ENCODE measurements around the gene SPC24.

SPC24 gene

DNA sequence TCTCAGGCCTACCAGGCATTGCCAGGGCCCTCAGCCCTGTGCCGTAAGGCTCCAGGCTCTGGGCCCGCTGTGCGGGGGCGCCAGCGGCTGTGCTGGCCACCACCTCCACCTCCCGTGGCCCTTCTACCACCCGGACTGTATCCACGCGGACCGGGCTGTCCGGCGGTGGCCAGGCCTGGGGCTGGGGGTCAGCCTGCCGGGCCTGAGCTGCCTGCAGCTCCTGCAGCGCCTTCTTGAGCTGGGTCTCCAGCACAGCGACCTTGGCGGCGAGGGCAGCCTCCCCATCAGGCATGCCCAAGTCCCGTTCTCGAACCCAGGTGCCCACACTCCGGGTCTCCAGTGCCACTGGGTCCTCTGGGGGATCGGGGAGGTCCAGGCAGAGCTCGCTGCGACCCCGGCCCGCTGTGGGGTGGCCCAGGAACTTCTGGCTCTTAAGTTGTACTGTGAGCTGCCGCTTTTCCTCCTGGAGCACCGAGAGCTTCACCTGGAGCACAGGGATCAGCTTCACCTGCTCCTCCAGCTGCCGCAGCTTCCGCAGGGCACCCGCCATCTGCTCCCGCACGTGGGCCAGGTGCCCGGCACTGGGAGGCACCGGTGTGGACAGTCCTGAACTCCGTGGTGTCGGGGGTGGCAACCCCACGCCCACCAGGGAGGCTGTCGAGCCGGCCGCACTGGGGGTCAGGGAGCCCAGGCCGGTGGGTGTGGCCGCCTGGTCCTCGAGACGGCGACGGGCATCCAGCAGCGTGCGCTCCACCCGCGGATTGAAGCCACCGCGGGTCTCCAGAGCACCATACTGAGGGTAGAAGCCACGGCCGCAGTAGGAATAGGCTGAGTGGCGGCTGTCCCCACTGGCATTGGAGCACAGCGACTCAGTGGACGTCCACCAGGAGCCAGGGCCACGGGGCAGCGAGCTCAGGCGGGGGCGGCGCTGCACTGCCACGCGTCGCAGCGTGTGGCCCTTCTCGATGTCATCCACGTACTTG lies 37.7 kb upstream of the SPC24 start:
- CTCF ChIA-PET, result interaction anchor here (0.7 kb wide), 1 partner anchor 103 kb away, joined by 3 read pairs; no protein-coding TSS in a partner anchor
- no peak for DNase-seq (ENCODE audit: extremely low spot score)
- TF ChIP-seq ZNF384 (IDR thresholded peaks at IDR 0.05) (no peak), FOXK2 (IDR thresholded peaks at IDR 0.05) (no peak), SUZ12 (IDR thresholded peaks at IDR 0.05) (no peak), HDGF (IDR thresholded peaks at IDR 0.05; ENCODE audit: borderline replicate concordance) (no peak), SP1 (IDR thresholded peaks at IDR 0.05) (no peak), FOXM1 (IDR thresholded peaks at IDR 0.05; ENCODE audit: borderline replicate concordance) (no peak), BHLHE40 (IDR thresholded peaks at IDR 0.05; ENCODE audit: borderline replicate concordance) (no peak), ELF4 (IDR thresholded peaks at IDR 0.05) (no peak), CTBP1 (IDR thresholded peaks at IDR 0.05; ENCODE audit: borderline replicate concordance) (no peak)
- POLR2A ChIA-PET, result interaction anchor here (1.1 kb wide), 1 partner anchor 15 kb away, joined by 3 read pairs; no protein-coding TSS in a partner anchor

DNA sequence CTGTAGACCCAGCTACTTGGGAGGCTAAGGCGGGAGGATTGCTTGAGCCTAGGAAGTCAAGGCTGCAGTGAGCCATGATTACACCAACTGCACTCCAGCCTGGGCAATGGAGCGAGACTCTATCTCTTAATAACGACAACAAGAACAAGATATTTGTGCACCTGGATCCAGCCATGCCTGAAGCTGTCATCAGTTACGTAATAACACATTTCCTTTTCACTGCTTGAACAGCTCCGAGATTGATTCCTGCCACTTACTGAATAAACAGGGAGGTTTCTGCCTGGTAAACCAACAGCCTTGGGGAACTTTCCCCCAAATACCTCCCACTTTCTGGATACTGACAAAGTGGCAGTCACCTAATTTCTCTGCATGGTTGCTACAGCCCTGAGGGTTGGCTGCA lies 36.4 kb upstream of the SPC24 start:
- ChIA-PET CTCF (no interaction called here), POLR2A (no interaction called here)
- DNase-seq (ENCODE audit: extremely low spot score), result no peak
- no peak for TF ChIP-seq CTBP1 (IDR thresholded peaks at IDR 0.05; ENCODE audit: borderline replicate concordance)
- TF ChIP-seq, protein P1, sequence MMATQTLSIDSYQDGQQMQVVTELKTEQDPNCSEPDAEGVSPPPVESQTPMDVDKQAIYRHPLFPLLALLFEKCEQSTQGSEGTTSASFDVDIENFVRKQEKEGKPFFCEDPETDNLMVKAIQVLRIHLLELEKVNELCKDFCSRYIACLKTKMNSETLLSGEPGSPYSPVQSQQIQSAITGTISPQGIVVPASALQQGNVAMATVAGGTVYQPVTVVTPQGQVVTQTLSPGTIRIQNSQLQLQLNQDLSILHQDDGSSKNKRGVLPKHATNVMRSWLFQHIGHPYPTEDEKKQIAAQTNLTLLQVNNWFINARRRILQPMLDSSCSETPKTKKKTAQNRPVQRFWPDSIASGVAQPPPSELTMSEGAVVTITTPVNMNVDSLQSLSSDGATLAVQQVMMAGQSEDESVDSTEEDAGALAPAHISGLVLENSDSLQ (IDR thresholded peaks at IDR 0.05), result no peak
- TF ChIP-seq SUZ12 (IDR thresholded peaks at IDR 0.05), result no peak
- no peak for TF ChIP-seq FOXA1 (IDR thresholded peaks at IDR 0.05)
- TF ChIP-seq SP1 (IDR thresholded peaks at IDR 0.05), result no peak
- TF ChIP-seq ZNF384 (IDR thresholded peaks at IDR 0.05), result no peak
- no peak for TF ChIP-seq L3MBTL2 (conservative IDR thresholded peaks at IDR 0.05)
- TF ChIP-seq TARDBP (IDR thresholded peaks at IDR 0.05), result no peak
- TF ChIP-seq HDGF (IDR thresholded peaks at IDR 0.05; ENCODE audit: borderline replicate concordance), result no peak

DNA sequence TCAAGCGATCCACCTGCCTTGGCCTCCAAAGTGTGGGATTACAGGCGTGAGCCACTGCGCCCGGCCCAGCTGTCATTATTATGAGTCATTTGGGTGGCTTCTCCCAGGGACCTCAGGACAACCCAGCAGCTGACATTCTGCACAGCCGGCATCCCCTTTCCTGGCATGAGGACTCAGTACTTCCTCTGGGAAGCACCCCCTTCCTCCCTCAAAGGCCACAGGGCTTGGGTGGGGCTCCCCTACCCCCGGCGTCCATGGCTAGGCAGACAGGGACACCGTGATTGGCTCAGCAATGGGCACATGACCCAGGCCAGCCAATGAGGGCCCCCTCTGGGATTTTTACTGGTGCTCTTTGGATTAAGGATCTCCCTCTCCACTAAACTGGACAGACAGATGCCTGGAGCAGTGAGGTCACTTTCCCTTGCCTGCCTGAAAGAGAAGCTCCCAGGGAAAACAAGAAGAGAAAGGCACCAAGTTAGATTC lies 35.7 kb upstream of the SPC24 start:
- DNase-seq (ENCODE audit: extremely low spot score), result peak; percentile 56
- CTCF ChIA-PET, result no interaction called here
- TF ChIP-seq, protein P1 (IDR thresholded peaks at IDR 0.05), result no peak
- TF ChIP-seq ZNF384 (IDR thresholded peaks at IDR 0.05) (no peak), NFRKB (IDR thresholded peaks at IDR 0.05) (no peak), FOXK2 (IDR thresholded peaks at IDR 0.05) (no peak), ARNT (IDR thresholded peaks at IDR 0.05) (no peak), SP1 (IDR thresholded peaks at IDR 0.05) (no peak), SUZ12 (IDR thresholded peaks at IDR 0.05) (no peak), BHLHE40 (IDR thresholded peaks at IDR 0.05; ENCODE audit: borderline replicate concordance) (no peak), CTBP1 (IDR thresholded peaks at IDR 0.05; ENCODE audit: borderline replicate concordance) (no peak), FOXM1 (IDR thresholded peaks at IDR 0.05; ENCODE audit: borderline replicate concordance) (no peak), FOXA1 (IDR thresholded peaks at IDR 0.05) (no peak), L3MBTL2 (conservative IDR thresholded peaks at IDR 0.05) (no peak), ELF4 (IDR thresholded peaks at IDR 0.05) (no peak), LEF1 (IDR thresholded peaks at IDR 0.05; ENCODE audit: borderline replicate concordance) (no peak), HDGF (IDR thresholded peaks at IDR 0.05; ENCODE audit: borderline replicate concordance) (no peak)
- POLR2A ChIA-PET, result no interaction called here

DNA sequence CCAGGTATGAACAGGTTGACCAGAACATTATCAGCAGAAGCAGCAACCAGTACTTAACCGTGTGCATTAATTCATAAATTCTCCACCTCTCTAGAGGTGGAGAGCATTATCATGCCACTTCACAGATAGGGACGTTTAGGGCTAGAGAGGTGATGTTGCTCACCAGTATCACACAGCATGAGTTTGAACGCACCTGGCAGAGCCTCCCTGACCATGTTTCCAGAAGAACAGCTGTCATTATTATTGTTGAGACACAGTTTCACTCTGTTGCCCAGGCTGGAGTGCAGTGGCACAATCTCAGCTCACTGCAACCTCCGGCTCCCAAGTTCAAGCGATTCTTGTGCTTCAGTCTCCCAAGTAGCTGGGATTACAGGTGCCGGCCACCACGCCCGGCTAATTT lies 34.9 kb upstream of the SPC24 start:
- no peak for DNase-seq (ENCODE audit: extremely low spot score)
- TF ChIP-seq L3MBTL2 (conservative IDR thresholded peaks at IDR 0.05), result no peak
- no peak for TF ChIP-seq FOXM1 (IDR thresholded peaks at IDR 0.05; ENCODE audit: borderline replicate concordance)
- TF ChIP-seq, protein P1 (IDR thresholded peaks at IDR 0.05), result no peak
- no peak for TF ChIP-seq NFRKB (IDR thresholded peaks at IDR 0.05)
- no peak for TF ChIP-seq FOXA1 (IDR thresholded peaks at IDR 0.05)
- no peak for TF ChIP-seq CTBP1 (IDR thresholded peaks at IDR 0.05; ENCODE audit: borderline replicate concordance)
- no peak for TF ChIP-seq HDGF (IDR thresholded peaks at IDR 0.05; ENCODE audit: borderline replicate concordance)
- no peak for TF ChIP-seq FOXK2 (IDR thresholded peaks at IDR 0.05)
- ChIA-PET CTCF (no interaction called here), POLR2A (interaction anchor here (2.1 kb wide), 1 partner anchor 34 kb away, joined by 5 read pairs; the partner anchor contains the start of gene SPC24)

- POLR2A ChIA-PET, result interaction anchor here (0.7 to 1.2 kb wide), 2 partner anchors 10 to 33 kb away, joined by 3 to 4 read pairs; no protein-coding TSS in a partner anchor
- no peak for DNase-seq (ENCODE audit: extremely low spot score)
- CTCF ChIA-PET, result interaction anchor here (0.7 kb wide), 1 partner anchor 323 kb away, joined by 6 read pairs; no protein-coding TSS in a partner anchor
- TF ChIP-seq BHLHE40 (IDR thresholded peaks at IDR 0.05; ENCODE audit: borderline replicate concordance) (no peak), LEF1 (IDR thresholded peaks at IDR 0.05; ENCODE audit: borderline replicate concordance) (no peak), L3MBTL2 (conservative IDR thresholded peaks at IDR 0.05) (no peak), HDGF (IDR thresholded peaks at IDR 0.05; ENCODE audit: borderline replicate concordance) (no peak), FOXK2 (IDR thresholded peaks at IDR 0.05) (no peak), SUZ12 (IDR thresholded peaks at IDR 0.05) (no peak), ARNT (IDR thresholded peaks at IDR 0.05) (no peak), FOXM1 (IDR thresholded peaks at IDR 0.05; ENCODE audit: borderline replicate concordance) (no peak), TARDBP (IDR thresholded peaks at IDR 0.05) (no peak), SP1 (IDR thresholded peaks at IDR 0.05) (no peak), ZNF384 (IDR thresholded peaks at IDR 0.05) (no peak), FOXA1 (IDR thresholded peaks at IDR 0.05) (no peak), NFRKB (IDR thresholded peaks at IDR 0.05) (no peak), CTBP1 (IDR thresholded peaks at IDR 0.05; ENCODE audit: borderline replicate concordance) (no peak), ELF4 (IDR thresholded peaks at IDR 0.05) (no peak)
- TF ChIP-seq, protein P1 (IDR thresholded peaks at IDR 0.05), result no peak
Observed at GRCh38 chr19:11187441-11187840, 31.9 kb upstream of the SPC24 start.
